HCT116 (cell line): ENCODE results near the gene PXDN. TPM values are rescaled to one million over a fixed set of nuclear protein-coding genes. Genes with fewer than 3 reads are reported as not detected.

Experiments used
- ATAC-seq: fragments of 200-7000 bp; cut with Tn5 transposase; 2 replicates; pipeline ENCODE4 v1.9.1; 2020; ENCODE audit warnings: mild to moderate bottlenecking, moderate library complexity
- BruUV-seq: library from RNA; stranded (reverse); fragments of 400-500 nt; replicated peaks from 2 replicates; lab custom pipeline; 2021; lab: Mats Ljungman, UMichigan
- CTCF ChIA-PET: fragments of 300-600 bp; sonication (Branson Sonifier 250); formaldehyde crosslinking; loops from one replicate; lab custom pipeline; 2021; ENCODE audit warnings: antibody characterized with exemption; lab: Charles Lee
- POLR2A ChIA-PET: fragments of 300-600, 350-600 bp; sonication (Branson Sonifier 250); formaldehyde crosslinking; loops from one replicate; lab custom pipeline; 2021; ENCODE audit warnings: antibody characterized with exemption; lab: Charles Lee
- RAD21 ChIA-PET, 2 experiments: fragments of 300-600 bp; sonication (Branson Sonifier 250); formaldehyde crosslinking; loops; one replicate each; lab custom pipeline; 2023; ENCODE audit warnings: low total read pairs in 2 of 2; ENCODE audit not compliant: uncharacterized antibody in 2 of 2, unreplicated experiment in 2 of 2, low non-redundant PET in 1 of 2; lab: Charles Lee
- DNase-seq: peaks from one replicate; pipeline ENCODE4 v3.0.0-alpha.2; 2010; ENCODE audit warnings: low read depth, low spot score
- H2AFZ ChIP-seq: fragments of 200-600 bp; shearing (Covaris generic), sonication (generic); 2 replicates; pipeline ENCODE4 v1.6.1; 2017; ENCODE audit warnings: low read depth, mixed run types, mixed read lengths, antibody characterized with exemption, low read length; ENCODE audit not compliant: poor library complexity, severe bottlenecking
- H3K27ac ChIP-seq: 2 replicates; pipeline ENCODE4 v1.5.1; 2012; ENCODE audit warnings: low read depth, low read length
- H3K27me3 ChIP-seq: fragments of 200-600 bp; sonication (generic); 2 replicates; pipeline ENCODE4 v1.6.1; 2016; ENCODE audit warnings: mixed run types, low read length, mixed read lengths; ENCODE audit not compliant: insufficient read depth
- H3K36me3 ChIP-seq, 2 experiments: fragments of 200-500 bp in 1 of 2; fragments of 200-600 bp in 1 of 2; sonication (Bioruptor generic) in 1 of 2; sonication (generic) in 1 of 2; 2 replicates each; pipeline versions ENCODE4 v1.5.1 to v1.6.1; 2014 to 2016; ENCODE audit warnings: low read length in 2 of 2, inconsistent platforms in 1 of 2, mixed read lengths in 1 of 2, mixed run types in 1 of 2; ENCODE audit not compliant: insufficient read depth in 2 of 2, control insufficient read depth in 1 of 2
- H3K4me1 ChIP-seq, 2 experiments: fragments of 200-600 bp in 1 of 2; sonication (generic) in 1 of 2; 2 replicates each; pipeline versions ENCODE4 v1.5.1 to v1.6.1; 2012 to 2017; ENCODE audit warnings: low read length in 2 of 2, inconsistent platforms in 1 of 2, mild to moderate bottlenecking in 1 of 2, mixed read lengths in 1 of 2, mixed run types in 1 of 2, moderate library complexity in 1 of 2; ENCODE audit not compliant: insufficient read depth in 2 of 2, control insufficient read depth in 1 of 2
- H3K4me2 ChIP-seq: fragments of 200-600 bp; sonication (generic); 2 replicates; pipeline ENCODE4 v1.6.1; 2017; ENCODE audit warnings: mixed run types, low read length, mixed read lengths
- H3K4me3 ChIP-seq, 2 experiments: fragments of 200-600 bp in 1 of 2; sonication (generic) in 1 of 2; replicated peaks in 1 of 2; 2 replicates each; pipeline ENCODE4 v1.5.1; 2011 to 2016; ENCODE audit warnings: low read length in 2 of 2, control low read depth in 1 of 2, low read depth in 1 of 2, mild to moderate bottlenecking in 1 of 2, mixed read lengths in 1 of 2, mixed run types in 1 of 2
- H3K79me2 ChIP-seq: fragments of 200-600 bp; sonication (generic); 2 replicates; pipeline ENCODE4 v1.6.1; 2017; ENCODE audit warnings: mild to moderate bottlenecking, mixed run types, low read length, moderate library complexity, mixed read lengths; ENCODE audit not compliant: insufficient read depth
- H3K9ac ChIP-seq: fragments of 200-600 bp; sonication (generic); 2 replicates; pipeline ENCODE4 v1.6.1; 2016; ENCODE audit warnings: low read length, mixed read lengths
- H3K9me2 ChIP-seq: fragments of 200-600 bp; sonication (generic), shearing (Covaris generic); 2 replicates; pipeline ENCODE4 v1.6.1; 2017; ENCODE audit warnings: mixed run types, mild to moderate bottlenecking, moderate library complexity; ENCODE audit not compliant: insufficient read depth
- H3K9me3 ChIP-seq, 2 experiments: fragments of 200-500 bp in 1 of 2; fragments of 200-600 bp in 1 of 2; sonication (Bioruptor generic) in 1 of 2; sonication (generic) in 1 of 2; 2 replicates each; pipeline ENCODE4 v1.6.1; 2014 to 2017; ENCODE audit warnings: low read length in 2 of 2, mixed read lengths in 2 of 2, inconsistent platforms in 1 of 2, low read depth in 1 of 2, mild to moderate bottlenecking in 1 of 2, mixed run types in 1 of 2, moderate library complexity in 1 of 2; ENCODE audit not compliant: control insufficient read depth in 1 of 2, insufficient read depth in 1 of 2
- H4K20me1 ChIP-seq: fragments of 200-600 bp; sonication (generic), shearing (Covaris generic); 2 replicates; pipeline ENCODE4 v1.6.1; 2017; ENCODE audit warnings: mixed run types, mild to moderate bottlenecking, moderate library complexity; ENCODE audit not compliant: insufficient read depth
- CEBPB ChIP-seq: IDR thresholded peaks from 2 replicates; pipeline ENCODE4 v1.6.1; 2012; ENCODE audit warnings: low read depth
- EZH2 ChIP-seq: fragments of 200-600 bp; sonication (generic); IDR thresholded peaks from 2 replicates; pipeline ENCODE4 v1.6.1; 2017; ENCODE audit warnings: antibody characterized with exemption, mixed run types
- MAX ChIP-seq: IDR thresholded peaks from 2 replicates; pipeline ENCODE4 v1.6.1; 2012
- POLR2A ChIP-seq: IDR thresholded peaks from 2 replicates; pipeline ENCODE4 v1.7.0; 2011; ENCODE audit warnings: borderline replicate concordance; ENCODE audit not compliant: insufficient read depth, insufficient read length; ENCODE audit errors: extremely low read depth
- POLR2AphosphoS5 ChIP-seq: IDR thresholded peaks from 2 replicates; pipeline ENCODE4 v1.6.1; 2011; ENCODE audit warnings: mild to moderate bottlenecking, low read depth, low read length, moderate library complexity
- RAD21 ChIP-seq: IDR thresholded peaks from 2 replicates; pipeline ENCODE4 v1.6.1; 2012; ENCODE audit warnings: low read depth, mild to moderate bottlenecking
- SIN3A ChIP-seq: IDR thresholded peaks from 2 replicates; pipeline ENCODE4 v1.6.1; 2012; ENCODE audit warnings: low read depth
- YY1 ChIP-seq: IDR thresholded peaks from 2 replicates; pipeline ENCODE4 v1.6.1; 2011; ENCODE audit warnings: low read length, low read depth, moderate library complexity, mild to moderate bottlenecking; ENCODE audit not compliant: insufficient replicate concordance; ENCODE audit errors: extremely low read depth
- ZFX ChIP-seq: fragments of 450-650 bp; IDR thresholded peaks from 2 replicates; pipeline ENCODE4 v1.6.1; 2017
- ZNF274 ChIP-seq: fragments of 200-500 bp; sonication (Bioruptor generic); IDR thresholded peaks from 2 replicates; pipeline ENCODE4 v1.6.1; 2014; ENCODE audit warnings: mild to moderate bottlenecking, low read depth, low read length, inconsistent platforms
- intact Hi-C: fragments of 100-400 bp; cut with micrococcal nuclease; formaldehyde crosslinking; loops from 2 replicates; pipeline ENCODE4 v1.10.0; 2022
- total RNA-seq: library from RNA; stranded (reverse); gene quantifications from one replicate; pipeline ENCODE4 v1.2.1, GENCODE V29; 2021; ENCODE audit not compliant: unreplicated experiment
- TF ChIP-seq, protein P1 (sequence below): IDR thresholded peaks from 2 replicates; pipeline ENCODE4 v1.6.1; 2012; ENCODE audit warnings: low read depth
- TF ChIP-seq, protein P2 (sequence below): IDR thresholded peaks from 2 replicates; pipeline ENCODE4 v1.6.1; 2011; ENCODE audit warnings: mild to moderate bottlenecking, low read length, moderate library complexity; ENCODE audit not compliant: insufficient replicate concordance; ENCODE audit errors: extremely low read depth
- TF ChIP-seq, protein P3 (sequence below), 3 experiments: fragments of 200-600 bp in 1 of 3; sonication (generic) in 1 of 3; IDR thresholded peaks in 2 of 3; conservative IDR thresholded peaks in 1 of 3; 2 replicates each; pipeline ENCODE4 v1.5.1; 2012 to 2017; ENCODE audit warnings: low read depth in 2 of 3, low read length in 2 of 3, antibody characterized with exemption in 1 of 3, borderline replicate concordance in 1 of 3, control low read depth in 1 of 3, mild to moderate bottlenecking in 1 of 3, mixed read lengths in 1 of 3, mixed run types in 1 of 3, moderate library complexity in 1 of 3; ENCODE audit not compliant: insufficient read depth in 1 of 3

Gene PXDN
- total RNA-seq, 1 experiment from 2014 or later: 10.7 TPM

DNA sequence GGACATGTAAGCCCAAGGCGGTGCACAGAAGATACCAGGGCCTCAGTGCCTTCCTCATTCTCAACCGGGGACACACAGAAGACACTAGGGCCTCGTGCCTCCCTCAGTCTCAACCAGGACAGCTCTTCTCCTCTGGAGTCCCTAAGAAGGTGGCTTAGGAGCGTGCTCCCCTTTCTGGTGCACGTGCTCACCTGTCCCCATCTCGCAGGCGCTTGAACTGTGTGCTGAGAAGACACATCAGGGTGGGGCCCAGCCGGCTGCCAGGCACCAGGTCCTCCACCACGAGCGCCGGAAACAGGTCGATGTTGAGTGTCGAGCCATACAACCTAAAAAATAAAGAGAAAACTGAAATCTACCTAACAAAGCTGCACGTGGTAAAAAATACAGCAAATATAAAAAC lies 99.9 kb downstream of the PXDN start:
- ChIA-PET RAD21 (no interaction called here), POLR2A (no interaction called here), CTCF (no interaction called here)
- Histone ChIP-seq H3K27me3 (no peaks in the 10 kb centered on the region), H3K4me1 (no peaks in the 10 kb centered on the region), H4K20me1 (no peaks in the 10 kb centered on the region; the same call in 1 of the 2 replicates), H3K9me3 (no peaks in the 10 kb centered on the region), H3K4me3 (no peak overlapping the region), H3K36me3 (no peaks in the 10 kb centered on the region; a peak in 1 of 4 replicates), H3K9ac (no peak overlapping the region), H3K4me2 (no peak overlapping the region), H3K79me2 (no peaks in the 10 kb centered on the region), H3K27ac (no peak overlapping the region), H2AFZ (no peak overlapping the region), H3K9me2 (no peaks in the 10 kb centered on the region)
- ATAC-seq (no peak), DNase-seq (no peak)
- intact Hi-C loops: no loop called here
- BruUV-seq: no TSS peak
- TF ChIP-seq YY1 (no peak), ZNF274 (no peak), ZFX (no peak), MAX (no peak), EZH2 (no peak), CEBPB (no peak), POLR2AphosphoS5 (no peak), SIN3A (no peak), POLR2A (no peak), RAD21 (no peak)
- TF ChIP-seq, protein P1, sequence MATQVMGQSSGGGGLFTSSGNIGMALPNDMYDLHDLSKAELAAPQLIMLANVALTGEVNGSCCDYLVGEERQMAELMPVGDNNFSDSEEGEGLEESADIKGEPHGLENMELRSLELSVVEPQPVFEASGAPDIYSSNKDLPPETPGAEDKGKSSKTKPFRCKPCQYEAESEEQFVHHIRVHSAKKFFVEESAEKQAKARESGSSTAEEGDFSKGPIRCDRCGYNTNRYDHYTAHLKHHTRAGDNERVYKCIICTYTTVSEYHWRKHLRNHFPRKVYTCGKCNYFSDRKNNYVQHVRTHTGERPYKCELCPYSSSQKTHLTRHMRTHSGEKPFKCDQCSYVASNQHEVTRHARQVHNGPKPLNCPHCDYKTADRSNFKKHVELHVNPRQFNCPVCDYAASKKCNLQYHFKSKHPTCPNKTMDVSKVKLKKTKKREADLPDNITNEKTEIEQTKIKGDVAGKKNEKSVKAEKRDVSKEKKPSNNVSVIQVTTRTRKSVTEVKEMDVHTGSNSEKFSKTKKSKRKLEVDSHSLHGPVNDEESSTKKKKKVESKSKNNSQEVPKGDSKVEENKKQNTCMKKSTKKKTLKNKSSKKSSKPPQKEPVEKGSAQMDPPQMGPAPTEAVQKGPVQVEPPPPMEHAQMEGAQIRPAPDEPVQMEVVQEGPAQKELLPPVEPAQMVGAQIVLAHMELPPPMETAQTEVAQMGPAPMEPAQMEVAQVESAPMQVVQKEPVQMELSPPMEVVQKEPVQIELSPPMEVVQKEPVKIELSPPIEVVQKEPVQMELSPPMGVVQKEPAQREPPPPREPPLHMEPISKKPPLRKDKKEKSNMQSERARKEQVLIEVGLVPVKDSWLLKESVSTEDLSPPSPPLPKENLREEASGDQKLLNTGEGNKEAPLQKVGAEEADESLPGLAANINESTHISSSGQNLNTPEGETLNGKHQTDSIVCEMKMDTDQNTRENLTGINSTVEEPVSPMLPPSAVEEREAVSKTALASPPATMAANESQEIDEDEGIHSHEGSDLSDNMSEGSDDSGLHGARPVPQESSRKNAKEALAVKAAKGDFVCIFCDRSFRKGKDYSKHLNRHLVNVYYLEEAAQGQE: no peak
- TF ChIP-seq, protein P2, sequence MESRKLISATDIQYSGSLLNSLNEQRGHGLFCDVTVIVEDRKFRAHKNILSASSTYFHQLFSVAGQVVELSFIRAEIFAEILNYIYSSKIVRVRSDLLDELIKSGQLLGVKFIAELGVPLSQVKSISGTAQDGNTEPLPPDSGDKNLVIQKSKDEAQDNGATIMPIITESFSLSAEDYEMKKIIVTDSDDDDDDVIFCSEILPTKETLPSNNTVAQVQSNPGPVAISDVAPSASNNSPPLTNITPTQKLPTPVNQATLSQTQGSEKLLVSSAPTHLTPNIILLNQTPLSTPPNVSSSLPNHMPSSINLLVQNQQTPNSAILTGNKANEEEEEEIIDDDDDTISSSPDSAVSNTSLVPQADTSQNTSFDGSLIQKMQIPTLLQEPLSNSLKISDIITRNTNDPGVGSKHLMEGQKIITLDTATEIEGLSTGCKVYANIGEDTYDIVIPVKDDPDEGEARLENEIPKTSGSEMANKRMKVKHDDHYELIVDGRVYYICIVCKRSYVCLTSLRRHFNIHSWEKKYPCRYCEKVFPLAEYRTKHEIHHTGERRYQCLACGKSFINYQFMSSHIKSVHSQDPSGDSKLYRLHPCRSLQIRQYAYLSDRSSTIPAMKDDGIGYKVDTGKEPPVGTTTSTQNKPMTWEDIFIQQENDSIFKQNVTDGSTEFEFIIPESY: no peak
- TF ChIP-seq, protein P3, sequence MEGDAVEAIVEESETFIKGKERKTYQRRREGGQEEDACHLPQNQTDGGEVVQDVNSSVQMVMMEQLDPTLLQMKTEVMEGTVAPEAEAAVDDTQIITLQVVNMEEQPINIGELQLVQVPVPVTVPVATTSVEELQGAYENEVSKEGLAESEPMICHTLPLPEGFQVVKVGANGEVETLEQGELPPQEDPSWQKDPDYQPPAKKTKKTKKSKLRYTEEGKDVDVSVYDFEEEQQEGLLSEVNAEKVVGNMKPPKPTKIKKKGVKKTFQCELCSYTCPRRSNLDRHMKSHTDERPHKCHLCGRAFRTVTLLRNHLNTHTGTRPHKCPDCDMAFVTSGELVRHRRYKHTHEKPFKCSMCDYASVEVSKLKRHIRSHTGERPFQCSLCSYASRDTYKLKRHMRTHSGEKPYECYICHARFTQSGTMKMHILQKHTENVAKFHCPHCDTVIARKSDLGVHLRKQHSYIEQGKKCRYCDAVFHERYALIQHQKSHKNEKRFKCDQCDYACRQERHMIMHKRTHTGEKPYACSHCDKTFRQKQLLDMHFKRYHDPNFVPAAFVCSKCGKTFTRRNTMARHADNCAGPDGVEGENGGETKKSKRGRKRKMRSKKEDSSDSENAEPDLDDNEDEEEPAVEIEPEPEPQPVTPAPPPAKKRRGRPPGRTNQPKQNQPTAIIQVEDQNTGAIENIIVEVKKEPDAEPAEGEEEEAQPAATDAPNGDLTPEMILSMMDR (IDR thresholded peaks at IDR 0.05 in 2 of 3, conservative IDR thresholded peaks at IDR 0.05 in 1 of 3; ENCODE audit: borderline replicate concordance in 1 of 3, insufficient read depth in 1 of 3, low read depth in 2 of 3, low read length in 2 of 3): no peak
